ENCODE results near the gene CARD19.
A peak's percentile ranks its signal among the peaks of the same experiment; 100 is the strongest.

The CARD19 gene

DNA sequence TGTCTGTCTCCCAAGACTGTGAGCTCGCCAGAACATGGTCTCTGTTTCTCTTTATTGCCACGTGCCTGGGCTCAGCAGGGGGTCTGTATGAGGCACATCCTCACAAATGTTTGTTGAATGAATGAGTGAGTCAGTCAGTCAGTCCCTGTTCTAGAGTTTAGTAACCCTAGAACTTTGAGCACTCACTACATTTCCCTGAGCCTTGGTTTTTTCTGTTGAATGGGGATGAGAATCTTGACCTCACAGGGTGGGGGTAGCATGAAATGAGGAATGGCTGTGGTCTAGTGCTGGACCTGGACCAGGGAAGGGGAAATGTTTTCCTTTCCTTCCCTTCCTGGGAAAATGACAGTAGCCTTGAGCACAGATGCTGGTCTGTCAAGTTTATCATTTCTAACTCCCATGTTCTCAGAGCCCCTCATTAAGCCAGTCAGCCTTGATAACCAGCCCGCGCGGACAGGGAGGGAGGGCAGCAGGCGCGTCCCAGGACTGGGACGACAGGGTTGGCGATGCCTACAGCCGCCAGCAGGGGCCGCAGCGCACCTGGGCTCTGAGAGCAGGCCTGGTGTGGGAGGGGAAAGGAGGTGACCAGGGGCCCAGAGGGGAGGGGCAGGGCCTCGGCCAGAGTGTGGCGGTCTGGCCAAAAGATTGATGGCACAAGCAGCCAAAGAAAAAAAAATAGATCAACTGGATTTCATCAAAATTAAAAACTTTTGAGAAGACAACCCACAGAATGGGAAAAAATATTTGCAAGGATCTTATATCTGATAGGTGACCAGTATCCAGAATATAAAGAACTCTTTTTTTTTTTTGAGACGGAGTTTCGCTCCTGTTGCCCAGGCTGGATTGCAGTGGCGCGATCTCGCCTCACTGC lies 63.8 kb downstream of the CARD19 start:
- Histone ChIP-seq H3K79me2 (ENCODE audit: control insufficient read depth, low read length) (no peaks in the 10 kb centered on the region), H3K27ac (ENCODE audit: low read depth, low read length) (no peak overlapping the region), H3K36me3 (ENCODE audit: control insufficient read depth, low read length) (no peaks in the 10 kb centered on the region), H3K4me1 (ENCODE audit: control insufficient read depth, low read length) (peaks cover 38% of the 10 kb centered on the region), H3K4me3 (ENCODE audit: low read length) (0 out of 2 replicates have a peak overlapping the region, but pooled peaks have one; percentile 14), H3K27me3 (ENCODE audit: control insufficient read depth, low read length) (no peaks in the 10 kb centered on the region), H3F3A (ENCODE audit: control insufficient read depth, insufficient read depth) (no peaks in the 10 kb centered on the region), H3K9me3 (ENCODE audit: control insufficient read depth, insufficient read depth, low read length) (no peaks in the 10 kb centered on the region), H3K4me2 (ENCODE audit: low read length) (peak overlapping the region; percentile 45), H4K20me1 (ENCODE audit: control insufficient read depth, insufficient read depth, low read depth, low read length) (no peaks in the 10 kb centered on the region), H3K9me2 (replicated peaks; ENCODE audit: control insufficient read depth, low read length) (no peaks in the 10 kb centered on the region)
- TF ChIP-seq EZH2phosphoT487 (IDR thresholded peaks at IDR 0.05; ENCODE audit: borderline replicate concordance, low read length) = no peak
- peak; percentile 99 for TF ChIP-seq CTCF (IDR thresholded peaks at IDR 0.05; ENCODE audit: low read depth, low read length, poor library complexity, severe bottlenecking)

DNA sequence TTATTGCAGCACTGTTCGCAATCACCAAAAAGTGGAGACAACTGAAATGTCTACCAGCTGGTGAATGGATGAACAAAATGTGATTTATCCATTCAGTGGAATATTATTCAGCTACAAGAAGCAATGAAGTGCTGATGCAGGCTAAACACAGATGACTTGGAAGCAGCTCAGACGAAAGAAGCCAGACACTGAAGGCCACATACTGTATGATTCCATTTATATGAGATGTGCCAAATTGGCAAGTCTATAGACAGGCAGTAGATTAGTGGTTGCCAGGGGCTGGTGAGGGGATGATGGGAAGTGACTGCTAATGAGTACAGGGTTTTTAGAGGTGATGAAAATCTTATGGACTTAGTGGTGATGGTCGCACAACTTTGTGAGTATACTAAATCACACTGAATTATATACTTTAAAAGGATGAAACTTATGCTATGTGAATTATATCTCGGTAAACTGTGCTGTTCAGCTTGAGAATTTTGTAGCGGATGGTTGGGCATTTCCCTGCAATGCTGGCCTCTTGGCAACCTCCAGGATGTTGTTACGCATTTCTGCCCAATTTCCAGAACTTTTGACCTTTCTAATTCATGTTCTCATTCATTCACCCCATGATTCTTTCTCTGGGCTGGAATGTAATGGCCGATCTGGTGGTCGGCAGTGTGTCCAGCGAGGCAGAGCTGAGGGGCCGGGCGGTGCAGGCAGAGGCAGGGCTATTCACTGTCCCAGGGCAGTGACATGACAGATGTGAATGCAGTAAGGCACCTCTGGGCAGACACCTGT lies 66.0 kb downstream of the CARD19 start:
- no peak overlapping the region for H3K4me2 ChIP-seq (ENCODE audit: low read length)
- H3K27me3 ChIP-seq (ENCODE audit: control insufficient read depth, low read length) = no peaks in the 10 kb centered on the region
- no peaks in the 10 kb centered on the region for H3K36me3 ChIP-seq (ENCODE audit: control insufficient read depth, low read length)
- no peak for TF ChIP-seq EZH2phosphoT487 (IDR thresholded peaks at IDR 0.05; ENCODE audit: borderline replicate concordance, low read length)
- H3K4me1 ChIP-seq (ENCODE audit: control insufficient read depth, low read length) = peaks cover 32% of the 10 kb centered on the region
- no peaks in the 10 kb centered on the region for H3K9me3 ChIP-seq (ENCODE audit: control insufficient read depth, insufficient read depth, low read length)
- no peaks in the 10 kb centered on the region for H3K79me2 ChIP-seq (ENCODE audit: control insufficient read depth, low read length)
- H3K27ac ChIP-seq (ENCODE audit: low read depth, low read length) = no peak overlapping the region
- no peaks in the 10 kb centered on the region for H3F3A ChIP-seq (ENCODE audit: control insufficient read depth, insufficient read depth)
- no peak overlapping the region for H3K4me3 ChIP-seq (ENCODE audit: low read length)
- no peaks in the 10 kb centered on the region for H4K20me1 ChIP-seq (ENCODE audit: control insufficient read depth, insufficient read depth, low read depth, low read length)
- no peaks in the 10 kb centered on the region for H3K9me2 ChIP-seq (replicated peaks; ENCODE audit: control insufficient read depth, low read length)

Data from DOHH2 (cell line).